H9 (cell line): ENCODE results near the gene HCK. TPM values are rescaled to one million over a fixed set of nuclear protein-coding genes. Genes with fewer than 3 reads are reported as not detected.

ENCODE experiments used
- DNase-seq: peaks from one replicate; pipeline ENCODE4 v3.0.0-alpha.2; 2017
- H2AFZ ChIP-seq: one replicate; pipeline ENCODE4 v1.6.1; 2013; ENCODE audit warnings: mild to moderate bottlenecking, low read length, control low read depth, moderate library complexity
- H2AK5ac ChIP-seq: 2 replicates; pipeline ENCODE4 v1.6.1; 2013; ENCODE audit warnings: low read length, control low read depth, mixed read lengths; ENCODE audit not compliant: insufficient read length
- H2BK120ac ChIP-seq: one replicate; pipeline ENCODE4 v1.6.1; 2013; ENCODE audit warnings: low read depth, mild to moderate bottlenecking, low read length, control low read depth, inconsistent platforms; ENCODE audit not compliant: poor library complexity, severe bottlenecking
- H2BK12ac ChIP-seq: 2 replicates; pipeline ENCODE4 v1.6.1; 2013; ENCODE audit warnings: low read length, control low read depth, mixed read lengths, low read depth; ENCODE audit not compliant: insufficient read length
- H2BK15ac ChIP-seq: 2 replicates; pipeline ENCODE4 v1.6.1; 2013; ENCODE audit warnings: low read depth, low read length, control low read depth
- H2BK20ac ChIP-seq: one replicate; pipeline ENCODE4 v1.6.1; 2013; ENCODE audit warnings: low read depth, mild to moderate bottlenecking, low read length, control low read depth, inconsistent platforms; ENCODE audit not compliant: poor library complexity, severe bottlenecking
- H2BK5ac ChIP-seq: 2 replicates; pipeline ENCODE4 v1.6.1; 2013; ENCODE audit warnings: low read length, control low read depth, mixed read lengths; ENCODE audit not compliant: insufficient read length
- H3K14ac ChIP-seq: 2 replicates; pipeline ENCODE4 v1.6.1; 2013; ENCODE audit warnings: low read length, control low read depth; ENCODE audit not compliant: insufficient read depth
- H3K18ac ChIP-seq: 2 replicates; pipeline ENCODE4 v1.6.1; 2013; ENCODE audit warnings: low read depth, mild to moderate bottlenecking, mixed read lengths, low read length, control low read depth; ENCODE audit not compliant: insufficient read length
- H3K23ac ChIP-seq: 2 replicates; pipeline ENCODE4 v1.6.1; 2013; ENCODE audit warnings: low read length, control low read depth, mixed read lengths, low read depth; ENCODE audit not compliant: insufficient read length
- H3K23me2 ChIP-seq: 2 replicates; pipeline ENCODE4 v1.6.1; 2013; ENCODE audit warnings: low read depth, mild to moderate bottlenecking, mixed read lengths, low read length, control low read depth; ENCODE audit not compliant: insufficient read length, poor library complexity, severe bottlenecking
- H3K27ac ChIP-seq: 2 replicates; pipeline ENCODE4 v1.5.1; 2013; ENCODE audit warnings: low read length, control low read depth, mixed read lengths, low read depth; ENCODE audit not compliant: insufficient read length
- H3K27me3 ChIP-seq: 2 replicates; pipeline ENCODE4 v1.6.1; 2013; ENCODE audit warnings: low read length, control low read depth, inconsistent platforms; ENCODE audit not compliant: insufficient read depth
- H3K4ac ChIP-seq: 2 replicates; pipeline ENCODE4 v1.6.1; 2013; ENCODE audit warnings: low read depth, mild to moderate bottlenecking, control low read depth, inconsistent platforms, low read length, moderate library complexity
- H3K4me1 ChIP-seq: 2 replicates; pipeline ENCODE4 v1.6.1; 2013; ENCODE audit warnings: low read length, control low read depth, inconsistent platforms; ENCODE audit not compliant: insufficient read depth
- H3K4me2 ChIP-seq: 2 replicates; pipeline ENCODE4 v1.6.1; 2013; ENCODE audit warnings: low read length, control low read depth, mixed read lengths; ENCODE audit not compliant: insufficient read length, insufficient read depth
- H3K56ac ChIP-seq: 2 replicates; pipeline ENCODE4 v1.6.1; 2013; ENCODE audit warnings: low read depth, mild to moderate bottlenecking, mixed read lengths, low read length, control low read depth; ENCODE audit not compliant: insufficient read length
- H3K79me1 ChIP-seq: 2 replicates; pipeline ENCODE4 v1.6.1; 2013; ENCODE audit warnings: low read depth, mild to moderate bottlenecking, moderate library complexity, low read length, control low read depth, inconsistent platforms; ENCODE audit not compliant: insufficient read depth, poor library complexity, severe bottlenecking
- H3K79me2 ChIP-seq: 2 replicates; pipeline ENCODE4 v1.6.1; 2013; ENCODE audit warnings: low read length, control low read depth, inconsistent platforms; ENCODE audit not compliant: insufficient read depth
- H3K9ac ChIP-seq: 2 replicates; pipeline ENCODE4 v1.6.1; 2013; ENCODE audit warnings: low read length, control low read depth, mixed read lengths; ENCODE audit not compliant: insufficient read length; ENCODE audit errors: extremely low read depth
- H3K9me3 ChIP-seq: one replicate; pipeline ENCODE4 v1.6.1; 2013; ENCODE audit warnings: low read depth, low read length, inconsistent platforms; ENCODE audit not compliant: control insufficient read depth
- H3T11ph ChIP-seq: one replicate; pipeline ENCODE4 v1.6.1; 2013; ENCODE audit warnings: mild to moderate bottlenecking, low read length, control low read depth, inconsistent platforms
- H4K20me1 ChIP-seq: one replicate; pipeline ENCODE4 v1.6.1; 2013; ENCODE audit not compliant: control insufficient read depth, insufficient read length, insufficient read depth
- H4K5ac ChIP-seq: 2 replicates; pipeline ENCODE4 v1.6.1; 2013; ENCODE audit warnings: low read depth, mild to moderate bottlenecking, mixed read lengths, low read length, control low read depth; ENCODE audit not compliant: insufficient read length
- H4K8ac ChIP-seq: replicated peaks from 2 replicates; pipeline ENCODE4 v1.6.1; 2013; ENCODE audit warnings: low read length, control low read depth, mixed read lengths, low read depth; ENCODE audit not compliant: insufficient read length
- H4K91ac ChIP-seq: 2 replicates; pipeline ENCODE4 v1.6.1; 2013; ENCODE audit warnings: low read depth, mild to moderate bottlenecking, moderate library complexity, mixed read lengths, low read length, control low read depth; ENCODE audit not compliant: insufficient read length
- H3K27ac Mint-ChIP-seq, 3 experiments: 2 replicates in 2 of 3; 3 replicates in 1 of 3; pipeline ENCODE4 v1.8.0; 2020 to 2021; ENCODE audit warnings: mixed read lengths in 3 of 3, mild to moderate bottlenecking in 1 of 3, moderate library complexity in 1 of 3
- H3K27me3 Mint-ChIP-seq: 2 replicates; pipeline ENCODE4 v1.8.0; 2021; ENCODE audit warnings: low read depth, mild to moderate bottlenecking, moderate library complexity, mixed read lengths
- H3K36me3 Mint-ChIP-seq, 3 experiments: 2 replicates in 2 of 3; 3 replicates in 1 of 3; pipeline ENCODE4 v1.8.0; 2020 to 2021; ENCODE audit warnings: low read depth in 3 of 3, mixed read lengths in 3 of 3; ENCODE audit not compliant: insufficient read depth in 1 of 3
- H3K4me1 Mint-ChIP-seq, 2 experiments: 2 replicates each; pipeline ENCODE4 v1.8.0; 2020; ENCODE audit warnings: mixed read lengths in 2 of 2
- H3K4me3 Mint-ChIP-seq, 2 experiments: 2 replicates in 1 of 2; 3 replicates in 1 of 2; pipeline ENCODE4 v1.8.0; 2020 to 2021; ENCODE audit warnings: mild to moderate bottlenecking in 2 of 2, mixed read lengths in 2 of 2, moderate library complexity in 1 of 2
- H3K9me3 Mint-ChIP-seq, 2 experiments: 2 replicates in 1 of 2; 3 replicates in 1 of 2; pipeline ENCODE4 v1.8.0; 2020; ENCODE audit warnings: mild to moderate bottlenecking in 2 of 2, mixed read lengths in 2 of 2, moderate library complexity in 1 of 2
- WGBS: extraction: QIAGEN DNeasy Blood & Tissue Kit; methylation state at CpG from one replicate; pipeline ENCODE4 v1.1.7; 2013; ENCODE audit warnings: missing lambda C conversion rate, low lambda C conversion rate, mixed read lengths; ENCODE audit not compliant: insufficient read length; ENCODE audit errors: extremely low coverage; 5-methylcytosine and 5-hydroxymethylcytosine counted together
- total RNA-seq: library from RNA; stranded (reverse); gene quantifications from 2 replicates; pipeline ENCODE4 v1.2.1, GENCODE V29; 2021
- TF ChIP-seq, protein P1 (sequence below): fragments of 200-600 bp; sonication (generic); conservative IDR thresholded peaks from 3 replicates; pipeline ENCODE4 v1.8.0; 2021; ENCODE audit warnings: antibody characterized with exemption, mild to moderate bottlenecking

The HCK gene
- total RNA-seq, 1 experiment from 2014 or later = 1.7 TPM

DNA sequence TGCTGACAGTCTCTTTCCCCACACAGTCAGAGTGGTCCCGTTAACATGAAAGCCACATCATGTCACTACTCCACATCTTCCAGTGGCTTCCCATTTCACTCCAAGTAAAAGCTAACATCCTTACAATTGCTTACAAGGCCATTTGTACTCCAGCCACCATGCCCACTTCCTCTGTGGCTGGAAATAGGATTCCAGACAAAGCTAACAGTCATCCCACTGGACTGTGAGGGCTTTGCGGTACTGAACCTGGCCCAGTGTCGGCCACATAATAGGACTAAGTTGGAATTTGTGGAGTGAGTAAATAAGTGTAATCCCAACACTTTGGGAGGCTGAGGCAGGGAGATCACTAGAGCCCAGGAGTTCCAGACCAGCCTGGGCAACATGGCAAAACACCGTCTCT is 31.0 kb upstream of the HCK start:
- H3K4me1 ChIP-seq = peaks cover 2% of the 10 kb centered on the region; the same call in 1 of the 2 replicates
- peaks cover 38% of the 10 kb centered on the region for H3K27me3 Mint-ChIP-seq
- no peak overlapping the region for H3K18ac ChIP-seq
- H3K23me2 ChIP-seq = peaks cover 7% of the 10 kb centered on the region
- H3K27me3 ChIP-seq = no peaks in the 10 kb centered on the region
- no peak overlapping the region for H2BK15ac ChIP-seq
- no peak overlapping the region for H3K27ac Mint-ChIP-seq
- no peak overlapping the region for H3K9ac ChIP-seq
- no peak overlapping the region for H4K91ac ChIP-seq
- H3K4me1 Mint-ChIP-seq = peaks cover 38% of the 10 kb centered on the region in 2 experiments
- no peaks in the 10 kb centered on the region for H3K79me2 ChIP-seq
- no peak overlapping the region for H3K4me2 ChIP-seq
- no peak overlapping the region for H3K27ac ChIP-seq
- no peak overlapping the region for H2BK12ac ChIP-seq
- H3K36me3 Mint-ChIP-seq = peaks cover 0 to 6% (median 5%) of the 10 kb centered on the region in 3 experiments; a peak in 4 of 7 replicates
- H3T11ph ChIP-seq = no peak overlapping the region
- no peak overlapping the region for H2AK5ac ChIP-seq
- H4K20me1 ChIP-seq = no peaks in the 10 kb centered on the region
- no peak overlapping the region for H2BK5ac ChIP-seq
- no peak for DNase-seq
- no peaks in the 10 kb centered on the region for H3K79me1 ChIP-seq
- H3K9me3 Mint-ChIP-seq = no peaks in the 10 kb centered on the region
- TF ChIP-seq, protein P1, sequence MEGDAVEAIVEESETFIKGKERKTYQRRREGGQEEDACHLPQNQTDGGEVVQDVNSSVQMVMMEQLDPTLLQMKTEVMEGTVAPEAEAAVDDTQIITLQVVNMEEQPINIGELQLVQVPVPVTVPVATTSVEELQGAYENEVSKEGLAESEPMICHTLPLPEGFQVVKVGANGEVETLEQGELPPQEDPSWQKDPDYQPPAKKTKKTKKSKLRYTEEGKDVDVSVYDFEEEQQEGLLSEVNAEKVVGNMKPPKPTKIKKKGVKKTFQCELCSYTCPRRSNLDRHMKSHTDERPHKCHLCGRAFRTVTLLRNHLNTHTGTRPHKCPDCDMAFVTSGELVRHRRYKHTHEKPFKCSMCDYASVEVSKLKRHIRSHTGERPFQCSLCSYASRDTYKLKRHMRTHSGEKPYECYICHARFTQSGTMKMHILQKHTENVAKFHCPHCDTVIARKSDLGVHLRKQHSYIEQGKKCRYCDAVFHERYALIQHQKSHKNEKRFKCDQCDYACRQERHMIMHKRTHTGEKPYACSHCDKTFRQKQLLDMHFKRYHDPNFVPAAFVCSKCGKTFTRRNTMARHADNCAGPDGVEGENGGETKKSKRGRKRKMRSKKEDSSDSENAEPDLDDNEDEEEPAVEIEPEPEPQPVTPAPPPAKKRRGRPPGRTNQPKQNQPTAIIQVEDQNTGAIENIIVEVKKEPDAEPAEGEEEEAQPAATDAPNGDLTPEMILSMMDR = no peak
- WGBS = no CpG with 5 or more reads among the region's 4 CpGs
- no peak overlapping the region for H3K14ac ChIP-seq
- no peak overlapping the region for H4K8ac ChIP-seq
- H2AFZ ChIP-seq = no peak overlapping the region
- H3K23ac ChIP-seq = no peak overlapping the region
- no peak overlapping the region for H4K5ac ChIP-seq
- H3K4me3 Mint-ChIP-seq = peak overlapping the region in 1 of 2 experiments; percentile 53; a peak in 1 of 5 replicates
- H3K56ac ChIP-seq = no peak overlapping the region
- H2BK20ac ChIP-seq = no peak overlapping the region
- H3K9me3 ChIP-seq = no peaks in the 10 kb centered on the region
- no peak overlapping the region for H2BK120ac ChIP-seq
- H3K4ac ChIP-seq = no peak overlapping the region
